HFFc6 (cell line): ENCODE results near the gene RAB31. TPM values are rescaled to one million over a fixed set of nuclear protein-coding genes. Genes with fewer than 3 reads are reported as not detected.

ENCODE experiments used
- DNase-seq: peaks from one replicate; pipeline ENCODE4 v3.0.0-alpha.2; 2018
- H3K27ac Mint-ChIP-seq: 2 replicates; pipeline ENCODE4 v1.8.0; 2020; ENCODE audit warnings: mild to moderate bottlenecking, mixed read lengths
- H3K27me3 Mint-ChIP-seq: 2 replicates; pipeline ENCODE4 v1.8.0; 2021; ENCODE audit warnings: mild to moderate bottlenecking, moderate library complexity, mixed read lengths; ENCODE audit not compliant: insufficient read depth
- H3K36me3 Mint-ChIP-seq: 2 replicates; pipeline ENCODE4 v1.8.0; 2021; ENCODE audit warnings: low read depth, mixed read lengths
- H3K4me1 Mint-ChIP-seq: 2 replicates; pipeline ENCODE4 v1.8.0; 2020; ENCODE audit warnings: low read depth, mixed read lengths
- H3K4me3 Mint-ChIP-seq: 2 replicates; pipeline ENCODE4 v1.8.0; 2020; ENCODE audit warnings: mild to moderate bottlenecking, moderate library complexity, mixed read lengths
- H3K9me3 Mint-ChIP-seq: 2 replicates; pipeline ENCODE4 v1.8.0; 2020; ENCODE audit warnings: mild to moderate bottlenecking, mixed read lengths
- CTCF ChIP-seq: fragments of 200-600 bp; sonication (generic); IDR thresholded peaks from 2 replicates; pipeline ENCODE4 v1.5.0; 2021; ENCODE audit warnings: antibody characterized with exemption, mild to moderate bottlenecking
- total RNA-seq, 6 experiments: library from RNA; stranded (reverse); fragmentation: NEBNext Ultra II Directional; extraction: Animal tissue kit (Norgen Biotek cat#: 25700); gene quantifications; 2 replicates in 1 of 6; 3 replicates in 5 of 6; pipeline ENCODE4 v1.2.3, GENCODE V29; 2021

Gene RAB31
- total RNA-seq, 6 experiments from 2014 or later: 29.4 to 47.5 (median 43.5) TPM

- H3K27me3 Mint-ChIP-seq: peaks cover 1% of the 10 kb centered on the region; the same call in 1 of the 2 replicates
- H3K27ac Mint-ChIP-seq: no peak overlapping the region
- H3K36me3 Mint-ChIP-seq: peaks cover 14% of the 10 kb centered on the region
- DNase-seq: no peak
- H3K4me1 Mint-ChIP-seq: no peaks in the 10 kb centered on the region; the same call in 1 of the 2 replicates
- no peaks in the 10 kb centered on the region for H3K9me3 Mint-ChIP-seq
- no peak for TF ChIP-seq CTCF
- no peak overlapping the region for H3K4me3 Mint-ChIP-seq
Observed at GRCh38 chr18:9831723-9832199, 123.7 kb downstream of the RAB31 start.

- H3K4me3 Mint-ChIP-seq: no peak overlapping the region
- H3K36me3 Mint-ChIP-seq: peaks cover 14% of the 10 kb centered on the region
- no peak for DNase-seq
- TF ChIP-seq CTCF: no peak
- no peak overlapping the region for H3K27ac Mint-ChIP-seq
- no peaks in the 10 kb centered on the region for H3K9me3 Mint-ChIP-seq
- no peaks in the 10 kb centered on the region; the same call in 1 of the 2 replicates for H3K4me1 Mint-ChIP-seq
- H3K27me3 Mint-ChIP-seq: peaks cover 1% of the 10 kb centered on the region; the same call in 1 of the 2 replicates
Observed at GRCh38 chr18:9832871-9833270, 124.8 kb downstream of the RAB31 start.

GRCh38 chr18:9834551-9834950 lies 126.5 kb downstream of the RAB31 start:
- peaks cover 1% of the 10 kb centered on the region; the same call in 1 of the 2 replicates for H3K27me3 Mint-ChIP-seq
- H3K4me1 Mint-ChIP-seq: no peaks in the 10 kb centered on the region; the same call in 1 of the 2 replicates
- H3K27ac Mint-ChIP-seq: no peak overlapping the region
- no peak overlapping the region for H3K4me3 Mint-ChIP-seq
- H3K9me3 Mint-ChIP-seq: no peaks in the 10 kb centered on the region
- no peak for TF ChIP-seq CTCF
- DNase-seq: no peak
- peaks cover 14% of the 10 kb centered on the region for H3K36me3 Mint-ChIP-seq

- no peak overlapping the region for H3K27ac Mint-ChIP-seq
- no peaks in the 10 kb centered on the region for H3K4me1 Mint-ChIP-seq
Observed at GRCh38 chr18:9835113-9835755, 127.1 kb downstream of the RAB31 start.

GRCh38 chr18:9835825-9836224 lies 127.7 kb downstream of the RAB31 start:
- no peak for DNase-seq
- Mint-ChIP-seq H3K9me3 (no peaks in the 10 kb centered on the region), H3K27me3 (peaks cover 1% of the 10 kb centered on the region; the same call in 1 of the 2 replicates), H3K4me3 (no peak overlapping the region), H3K27ac (no peak overlapping the region), H3K36me3 (peaks cover 14% of the 10 kb centered on the region), H3K4me1 (no peaks in the 10 kb centered on the region)
- no peak for TF ChIP-seq CTCF

More at GRCh38 chr18:9835113-9835755, 127.1 kb downstream of the RAB31 start:
- H3K36me3 Mint-ChIP-seq: peaks cover 14% of the 10 kb centered on the region
- H3K27me3 Mint-ChIP-seq: peaks cover 1% of the 10 kb centered on the region; the same call in 1 of the 2 replicates
- TF ChIP-seq CTCF: no peak
- H3K4me3 Mint-ChIP-seq: no peak overlapping the region
- no peak for DNase-seq
- H3K9me3 Mint-ChIP-seq: no peaks in the 10 kb centered on the region
